ENCODE measurements around the gene ZNF79. TPM values are rescaled to one million over a fixed set of nuclear protein-coding genes. Genes with fewer than 3 reads are reported as not detected.

Gene ZNF79
- total and polyA plus RNA-seq, 9 donors: 3.9 to 12.3 (median 10.5) TPM

DNA sequence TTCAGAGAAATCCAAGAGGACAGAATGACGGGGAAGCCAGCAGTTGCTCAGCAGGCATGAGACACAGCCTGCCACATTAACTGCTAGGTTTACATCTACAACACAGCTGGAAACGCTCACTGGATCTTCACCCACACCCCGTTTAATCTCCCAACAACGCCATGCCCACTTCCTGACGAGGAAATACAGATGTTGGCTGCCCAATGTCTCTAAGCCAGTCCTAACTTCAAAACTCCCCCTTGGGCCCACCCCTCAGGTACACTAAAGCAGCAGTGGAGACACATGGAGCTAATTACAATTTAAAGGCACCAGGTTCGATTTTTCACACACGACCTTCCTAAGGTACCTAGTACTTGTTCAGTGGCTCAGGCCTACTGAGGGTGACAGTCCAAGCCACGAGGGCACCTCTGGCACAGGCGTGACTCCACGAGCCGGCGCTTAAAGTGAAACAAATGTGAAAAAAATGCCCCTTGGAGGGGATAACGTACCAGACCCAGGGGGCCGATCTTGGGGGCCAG is 26.1 kb downstream of the ZNF79 start:
- intact Hi-C loops (cut with DNase I): loop anchor here in 1 of 4 donors (5.0 kb wide), 1 partner anchor 137 kb away; no protein-coding TSS in a partner anchor
- H3K36me3 ChIP-seq: no peaks in the 10 kb centered on the region
- DNase-seq: peak in 1 of 5 donors; percentile 34

DNA sequence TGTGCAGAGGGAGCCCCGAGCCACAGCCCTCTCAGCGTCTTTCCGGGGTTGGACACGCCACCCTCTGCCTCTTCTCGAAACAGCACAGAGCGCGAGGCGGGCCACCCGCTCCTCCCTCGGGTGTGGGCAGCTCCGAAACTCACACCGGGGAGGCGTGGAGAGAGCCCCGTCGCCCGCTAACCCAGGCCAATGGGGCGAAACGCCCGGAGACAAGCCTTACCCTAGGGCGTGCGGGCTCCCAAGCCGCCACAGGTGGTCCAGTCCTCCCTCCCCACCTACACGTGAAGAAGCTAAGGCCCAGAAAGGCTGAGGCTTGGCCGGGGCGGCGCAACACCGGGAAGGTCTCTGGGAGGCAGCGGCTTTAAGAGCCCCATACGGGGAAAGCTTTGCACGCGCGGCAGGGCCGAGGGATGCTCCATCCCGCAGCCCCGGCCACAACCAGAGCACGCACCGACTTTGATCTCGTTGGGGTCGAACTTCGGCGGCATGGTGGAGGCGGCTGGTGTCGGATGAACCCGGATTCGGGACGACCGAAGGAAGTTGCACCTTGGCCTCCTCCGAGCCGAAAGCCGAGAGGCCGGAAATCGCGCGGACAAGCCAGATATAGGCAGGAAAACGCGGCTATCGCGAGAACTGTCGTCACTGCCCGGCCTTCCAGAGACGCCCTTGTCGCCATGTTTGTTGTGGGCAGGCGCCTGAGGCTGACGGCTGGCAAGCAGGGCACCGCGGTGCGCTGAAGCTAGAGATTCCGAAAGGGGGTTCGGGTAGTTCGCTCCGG is 26.8 kb downstream of the ZNF79 start, which contains the start of the genes LRSAM1 and RPL12:
Gene LRSAM1, plus strand, starts transcription at position 681 of the 778 bp plus-strand sequence. CDS start 3,018 bp downstream, outside the sequence.
Gene RPL12, minus strand, starts transcription at position 577 of the 778 bp plus-strand sequence. Its CDS starts 89 bp downstream, at position 488.
- H3K4me3 ChIP-seq: peak within 1 kb of the TSS; percentile 85
- peaks cover 12% of the 10 kb centered on the region for H3K4me1 ChIP-seq (ENCODE audit: insufficient read depth)
- intact Hi-C loops (cut with DNase I): loop anchor here in 1 of 4 donors (5.0 kb wide), 1 partner anchor 136 kb away; no protein-coding TSS in a partner anchor
- H3K27me3 ChIP-seq: no peaks in the 10 kb centered on the region
- no peaks in the 10 kb centered on the region for H3K36me3 ChIP-seq
- H3K9me3 ChIP-seq: no peaks in the 10 kb centered on the region
- peak within 1 kb of the TSS; percentile 79 to 85 for H3K27ac ChIP-seq
- TF ChIP-seq POLR2A (IDR thresholded peaks at IDR 0.05) (peak; percentile 100), CTCF (IDR thresholded peaks at IDR 0.05) (no peak)
- DNase-seq: peak; percentile 98 to 100 (median 99)
- WGBS, 3 donors: 0 to 2% (median 1%) methylated on average over 63 to 71 of the region's 71 CpGs

More for the DNA sequence above, 26.1 kb downstream of the ZNF79 start:
- TF ChIP-seq EP300 (IDR thresholded peaks at IDR 0.05): no peak
- no peak for TF ChIP-seq POLR2A (IDR thresholded peaks at IDR 0.05)
- TF ChIP-seq CTCF (IDR thresholded peaks at IDR 0.05): no peak
- peak overlapping the region; percentile 55 to 85 for H3K27ac ChIP-seq
- H3K27me3 ChIP-seq: no peaks in the 10 kb centered on the region
- peaks cover 12% of the 10 kb centered on the region for H3K4me1 ChIP-seq (ENCODE audit: insufficient read depth)
- H3K9me3 ChIP-seq: no peaks in the 10 kb centered on the region
- WGBS, 3 donors: 0 to 1% (median 1%) methylated on average over 14 of the region's 14 CpGs
- H3K4me3 ChIP-seq: peak overlapping the region; percentile 85

GRCh38 chr9:127451608-127451857 is 27.4 kb downstream of the ZNF79 start:
- H3K36me3 ChIP-seq: no peaks in the 10 kb centered on the region
- TF ChIP-seq POLR2A (IDR thresholded peaks at IDR 0.05): no peak
- no peak for TF ChIP-seq CTCF (IDR thresholded peaks at IDR 0.05)
- TF ChIP-seq EP300 (IDR thresholded peaks at IDR 0.05): no peak
- peak overlapping the region; percentile 79 to 85 for H3K27ac ChIP-seq
- no peaks in the 10 kb centered on the region for H3K9me3 ChIP-seq
- no peaks in the 10 kb centered on the region for H3K27me3 ChIP-seq
- 0 to 1% (median 0%) methylated on average over 14 of the region's 14 CpGs for WGBS, 3 donors
- peaks cover 12% of the 10 kb centered on the region for H3K4me1 ChIP-seq (ENCODE audit: insufficient read depth)
- intact Hi-C loops (cut with DNase I): loop anchor here in 1 of 4 donors (5.0 kb wide), 1 partner anchor 136 kb away; no protein-coding TSS in a partner anchor
- H3K4me3 ChIP-seq: peak overlapping the region; percentile 85
- no peak for DNase-seq

GRCh38 chr9:127451858-127452656 is 27.9 kb downstream of the ZNF79 start:
- peak; percentile 51 to 72 (median 69) for DNase-seq
- TF ChIP-seq EP300 (IDR thresholded peaks at IDR 0.05) (no peak), POLR2A (IDR thresholded peaks at IDR 0.05) (no peak), CTCF (IDR thresholded peaks at IDR 0.05) (no peak)
- H3K4me1 ChIP-seq (ENCODE audit: insufficient read depth): peaks cover 12% of the 10 kb centered on the region
- peak overlapping the region; percentile 85 for H3K4me3 ChIP-seq
- no peaks in the 10 kb centered on the region for H3K36me3 ChIP-seq
- no peaks in the 10 kb centered on the region for H3K9me3 ChIP-seq
- H3K27ac ChIP-seq: peak overlapping the region; percentile 79 to 85
- intact Hi-C loops (cut with DNase I): loop anchor here in 1 of 4 donors (5.0 kb wide), 1 partner anchor 135 kb away; no protein-coding TSS in a partner anchor
- whole genome bisulfite sequencing, 3 donors: 9 to 12% (median 11%) methylated on average over 29 of the region's 29 CpGs
- no peaks in the 10 kb centered on the region for H3K27me3 ChIP-seq
